OCI-LY3 (cell line): ENCODE results near the gene SEC14L3.

Experiments
- CTCF ChIP-seq: fragments of 200-600, 300-600 bp; sonication (generic); IDR thresholded peaks from 2 replicates; pipeline ENCODE4 v1.5.1; 2014; ENCODE audit warnings: antibody characterized with exemption, low read length, low read depth
- EZH2phosphoT487 ChIP-seq: fragments of 200-600 bp; shearing (Covaris generic); IDR thresholded peaks from 2 replicates; pipeline ENCODE4 v1.6.1; 2018; ENCODE audit warnings: antibody characterized with exemption, mixed run types, low read depth

DNA sequence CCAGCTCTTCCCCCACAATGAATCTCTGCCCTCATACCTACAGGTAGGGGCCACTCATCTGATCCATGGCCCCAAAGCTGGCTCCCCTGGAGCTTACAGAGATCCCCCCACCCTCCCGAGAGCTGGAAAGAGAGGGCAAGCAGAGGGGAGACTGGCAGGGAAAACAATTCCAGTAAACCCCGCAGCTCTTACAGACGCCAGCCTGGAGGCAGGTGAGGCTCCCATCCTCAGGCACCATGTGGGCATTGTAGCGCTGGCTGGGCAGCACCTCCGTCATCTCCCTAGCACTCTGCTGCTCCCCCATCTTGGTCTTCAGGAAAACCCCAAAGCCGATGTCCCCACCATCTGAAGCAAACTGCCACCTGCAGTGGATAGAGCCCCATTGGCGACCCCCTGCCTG, 19.6 kb upstream of the SEC14L3 start:
- TF ChIP-seq CTCF (no peak), EZH2phosphoT487 (no peak)
